IMR-90 (cell line): ENCODE data around the gene PSAP. TPM values are rescaled to one million over a fixed set of nuclear protein-coding genes. Genes with fewer than 3 reads are reported as not detected.

Source experiments
- ATAC-seq: fragments of 200-7000 bp; cut with Tn5 transposase; 2 replicates; pipeline ENCODE4 v1.9.1; 2020; ENCODE audit warnings: low read depth, mild to moderate bottlenecking, moderate library complexity
- BruUV-seq: library from RNA; stranded (reverse); fragments of 400-500 nt; replicated peaks from 2 replicates; lab custom pipeline; 2021; lab: Mats Ljungman, UMichigan
- CTCF ChIA-PET: fragments of 300-600 bp; formaldehyde crosslinking; extraction: SDS; loops from one replicate; lab custom pipeline; 2021; ENCODE audit warnings: antibody characterized with exemption; lab: Yijun Ruan, JAX
- POLR2A ChIA-PET: fragments of 300-600 bp; sonication (Branson Sonifier 250); formaldehyde crosslinking; loops from one replicate; lab custom pipeline; 2022; ENCODE audit warnings: antibody characterized with exemption; ENCODE audit not compliant: unreplicated experiment; lab: Charles Lee
- DNase-seq: peaks from one replicate; pipeline ENCODE4 v3.0.0; 2013
- H2AFZ ChIP-seq: replicated peaks from 2 replicates; pipeline ENCODE3; 2013; ENCODE audit warnings: low read length, mild to moderate bottlenecking; ENCODE audit not compliant: poor library complexity
- H2AK5ac ChIP-seq: 2 replicates; pipeline ENCODE4 v1.6.1; 2013; ENCODE audit warnings: low read depth, low read length, inconsistent platforms
- H2AK9ac ChIP-seq: replicated peaks from 2 replicates; pipeline ENCODE3; 2013; ENCODE audit warnings: mild to moderate bottlenecking, low read depth, low read length, moderate library complexity; ENCODE audit not compliant: poor library complexity
- H2BK120ac ChIP-seq: 2 replicates; pipeline ENCODE4 v1.6.1; 2013; ENCODE audit warnings: low read depth, low read length, inconsistent platforms
- H2BK15ac ChIP-seq: 3 replicates; pipeline ENCODE4 v1.6.1; 2013; ENCODE audit warnings: low read depth, low read length, inconsistent platforms
- H2BK20ac ChIP-seq: 2 replicates; pipeline ENCODE4 v1.6.1; 2013; ENCODE audit warnings: low read depth, mild to moderate bottlenecking, inconsistent platforms, low read length, moderate library complexity
- H2BK5ac ChIP-seq: 2 replicates; pipeline ENCODE4 v1.6.1; 2013; ENCODE audit warnings: mild to moderate bottlenecking, low read depth, low read length, inconsistent platforms; ENCODE audit not compliant: poor library complexity, severe bottlenecking
- H3K14ac ChIP-seq: replicated peaks from 2 replicates; pipeline ENCODE4 v1.6.1; 2013; ENCODE audit warnings: low read depth, low read length, inconsistent platforms
- H3K18ac ChIP-seq: 2 replicates; pipeline ENCODE4 v1.6.1; 2013; ENCODE audit warnings: low read depth, low read length, control low read depth
- H3K23ac ChIP-seq: 2 replicates; pipeline ENCODE4 v1.6.1; 2013; ENCODE audit warnings: low read depth, low read length, inconsistent platforms
- H3K27ac ChIP-seq: 2 replicates; pipeline ENCODE4 v1.5.1; 2013; ENCODE audit warnings: mild to moderate bottlenecking, control low read depth, low read length; ENCODE audit not compliant: insufficient read depth
- H3K27me3 ChIP-seq: 2 replicates; pipeline ENCODE4 v1.6.1; 2013; ENCODE audit warnings: low read length; ENCODE audit not compliant: control insufficient read depth, insufficient read depth
- H3K36me3 ChIP-seq: 2 replicates; pipeline ENCODE4 v1.6.1; 2013; ENCODE audit warnings: low read length, mixed read lengths; ENCODE audit not compliant: control insufficient read depth, insufficient read depth
- H3K4ac ChIP-seq: 2 replicates; pipeline ENCODE4 v1.6.1; 2013; ENCODE audit warnings: low read depth, low read length, inconsistent platforms
- H3K4me1 ChIP-seq: 2 replicates; pipeline ENCODE4 v1.6.1; 2013; ENCODE audit warnings: low read length, mixed read lengths; ENCODE audit not compliant: control insufficient read depth, insufficient read depth
- H3K4me2 ChIP-seq: 2 replicates; pipeline ENCODE4 v1.6.1; 2013; ENCODE audit warnings: low read depth, mild to moderate bottlenecking, control low read depth, low read length, moderate library complexity
- H3K4me3 ChIP-seq: 2 replicates; pipeline ENCODE4 v1.5.1; 2013; ENCODE audit warnings: low read depth, mild to moderate bottlenecking, control low read depth, low read length, moderate library complexity; ENCODE audit not compliant: insufficient read depth
- H3K56ac ChIP-seq: 2 replicates; pipeline ENCODE4 v1.6.1; 2013; ENCODE audit warnings: low read length, inconsistent platforms; ENCODE audit not compliant: insufficient read depth; ENCODE audit errors: extremely low read depth
- H3K79me1 ChIP-seq, 2 experiments: 2 replicates each; pipeline ENCODE4 v1.6.1; 2013; ENCODE audit warnings: low read length in 2 of 2, inconsistent platforms in 1 of 2, low read depth in 1 of 2
- H3K9ac ChIP-seq: 2 replicates; pipeline ENCODE4 v1.6.1; 2013; ENCODE audit warnings: low read depth, low read length, control low read depth
- H3K9me1 ChIP-seq: 2 replicates; pipeline ENCODE4 v1.6.1; 2013; ENCODE audit warnings: low read length, inconsistent platforms; ENCODE audit not compliant: insufficient read depth
- H3K9me3 ChIP-seq: 2 replicates; pipeline ENCODE4 v1.6.1; 2013; ENCODE audit warnings: low read length; ENCODE audit not compliant: control insufficient read depth, insufficient read depth
- H4K20me1 ChIP-seq: 2 replicates; pipeline ENCODE4 v1.6.1; 2013; ENCODE audit warnings: low read length, inconsistent platforms; ENCODE audit not compliant: insufficient read depth
- H4K5ac ChIP-seq: 2 replicates; pipeline ENCODE4 v1.6.1; 2013; ENCODE audit warnings: mild to moderate bottlenecking, low read depth, low read length, control low read depth
- H4K8ac ChIP-seq, 2 experiments: 2 replicates each; pipeline ENCODE4 v1.6.1; 2013; ENCODE audit warnings: low read depth in 2 of 2, low read length in 2 of 2, control low read depth in 1 of 2, inconsistent platforms in 1 of 2
- H4K91ac ChIP-seq: 2 replicates; pipeline ENCODE4 v1.6.1; 2013; ENCODE audit warnings: low read depth, low read length, inconsistent platforms; ENCODE audit not compliant: insufficient read depth
- BHLHE40 ChIP-seq: fragments of 150-350 bp; IDR thresholded peaks from 2 replicates; pipeline ENCODE4 v1.6.1; 2016; ENCODE audit warnings: mild to moderate bottlenecking, low read depth, low read length
- CEBPB ChIP-seq: IDR thresholded peaks from 2 replicates; pipeline ENCODE4 v1.6.1; 2012; ENCODE audit warnings: low read depth, low read length, improper control_type of control experiment
- CHD1 ChIP-seq: IDR thresholded peaks from 2 replicates; pipeline ENCODE4 v1.6.1; 2012; ENCODE audit warnings: low read depth, low read length, improper control_type of control experiment
- FOS ChIP-seq: fragments of 150-350 bp; IDR thresholded peaks from 2 replicates; pipeline ENCODE4 v1.6.1; 2016; ENCODE audit warnings: low read depth, low read length
- MAFK ChIP-seq: IDR thresholded peaks from 2 replicates; pipeline ENCODE4 v1.6.1; 2012; ENCODE audit warnings: low read depth, low read length, improper control_type of control experiment
- MAZ ChIP-seq: IDR thresholded peaks from 2 replicates; pipeline ENCODE4 v1.6.1; 2012; ENCODE audit warnings: low read depth, mild to moderate bottlenecking, low read length, improper control_type of control experiment, moderate library complexity, borderline replicate concordance
- MXI1 ChIP-seq: IDR thresholded peaks from 2 replicates; pipeline ENCODE4 v1.6.1; 2012; ENCODE audit warnings: low read depth, mild to moderate bottlenecking, low read length, moderate library complexity, borderline replicate concordance
- NFE2L2 ChIP-seq: fragments of 150-350 bp; IDR thresholded peaks from 2 replicates; pipeline ENCODE4 v1.6.1; 2016; ENCODE audit warnings: low read depth, mild to moderate bottlenecking, low read length
- POLR2A ChIP-seq: IDR thresholded peaks from 2 replicates; pipeline ENCODE4 v1.6.1; 2012; ENCODE audit warnings: mild to moderate bottlenecking, low read depth, low read length
- RAD21 ChIP-seq: IDR thresholded peaks from 2 replicates; pipeline ENCODE4 v1.6.1; 2012; ENCODE audit warnings: low read length, improper control_type of control experiment
- RCOR1 ChIP-seq: IDR thresholded peaks from 2 replicates; pipeline ENCODE4 v1.6.1; 2012; ENCODE audit warnings: mild to moderate bottlenecking, low read length, improper control_type of control experiment; ENCODE audit not compliant: insufficient replicate concordance
- RFX5 ChIP-seq: IDR thresholded peaks from 2 replicates; pipeline ENCODE4 v1.8.0; 2012; ENCODE audit warnings: low read depth, mild to moderate bottlenecking, low read length, moderate library complexity
- SMC3 ChIP-seq: fragments of 150-350 bp; IDR thresholded peaks from 2 replicates; pipeline ENCODE4 v1.6.1; 2016; ENCODE audit warnings: low read depth, mild to moderate bottlenecking, antibody characterized with exemption, low read length, moderate library complexity
- WGBS, 2 experiments: methylation state at CpG; one replicate each; pipeline versions ENCODE4 v1.1.5 to v1.1.7; 2013; ENCODE audit warnings: missing lambda C conversion rate in 2 of 2; ENCODE audit not compliant: insufficient read length in 1 of 2; ENCODE audit errors: extremely low coverage in 2 of 2; 5-methylcytosine and 5-hydroxymethylcytosine counted together
- dilution Hi-C: fragments of 300-500 bp; cut with HindIII; formaldehyde crosslinking; loops from one replicate; pipeline ENCODE4 v1.14.3; 2018; ENCODE audit warnings: low sequenced_read_pairs; ENCODE audit not compliant: unreplicated experiment
- in situ Hi-C: fragments of 300-500 bp; cut with MboI; formaldehyde crosslinking; loops from 3 replicates; pipeline ENCODE4 v1.14.3; 2019; ENCODE audit warnings: low sequenced_read_pairs, inconsistent platforms, mixed read lengths
- intact Hi-C: fragments of 100-400 bp; cut with micrococcal nuclease; formaldehyde crosslinking; loops from 2 replicates; pipeline ENCODE4 v1.10.0; 2022
- polyA plus RNA-seq, 3 experiments: library from polyadenylated mRNA; depleted of rRNA; stranded (reverse); fragments of >200 nt; gene quantifications; 2 replicates each; pipeline ENCODE4 v1.2.3, GENCODE V29; 2012; ENCODE audit warnings: low replicate concordance in 1 of 3
- total RNA-seq: library from RNA; depleted of rRNA; stranded (reverse); fragments of >200 nt; gene quantifications from 2 replicates; pipeline ENCODE4 v1.2.3, GENCODE V29; 2012
- TF ChIP-seq, protein P1 (sequence below): conservative IDR thresholded peaks from 2 replicates; pipeline ENCODE4 v1.5.1; 2012; ENCODE audit warnings: mild to moderate bottlenecking, low read depth, low read length, improper control_type of control experiment
- TF ChIP-seq, protein P2 (sequence below): fragments of 150-350 bp; IDR thresholded peaks from 2 replicates; pipeline ENCODE4 v1.6.1; 2017; ENCODE audit warnings: mild to moderate bottlenecking, antibody characterized with exemption, low read length, low read depth
- TF ChIP-seq, protein P3 (sequence below): fragments of 150-350 bp; IDR thresholded peaks from 2 replicates; pipeline ENCODE4 v1.6.1; 2016; ENCODE audit warnings: low read depth, mild to moderate bottlenecking, low read length, moderate library complexity, borderline replicate concordance

Gene PSAP
- total and polyA plus RNA-seq, 2 of the 4 experiments (the other 2 are of a cell fraction), result 216 to 876 TPM

GRCh38 chr10:71809628-71810027 lies 41.4 kb downstream of the PSAP start:
- Histone ChIP-seq H3K4me2 (no peak overlapping the region), H4K20me1 (peaks cover 10% of the 10 kb centered on the region), H2BK20ac (no peak overlapping the region), H3K79me1 (no peaks in the 10 kb centered on the region), H3K27ac (no peak overlapping the region), H3K18ac (no peak overlapping the region), H2AFZ (no peak overlapping the region), H3K56ac (no peak overlapping the region), H2BK15ac (no peak overlapping the region), H4K8ac (no peak overlapping the region), H3K4me3 (no peak overlapping the region), H3K9me3 (no peaks in the 10 kb centered on the region), H2BK5ac (no peak overlapping the region), H3K4me1 (no peaks in the 10 kb centered on the region), H4K5ac (no peak overlapping the region), H2AK5ac (no peak overlapping the region), H3K14ac (no peak overlapping the region), H2AK9ac (peak overlapping the region; percentile 20), H2BK120ac (no peak overlapping the region), H3K36me3 (peaks cover 3% of the 10 kb centered on the region; the same call in 1 of the 2 replicates), H3K23ac (no peak overlapping the region), H3K9me1 (no peaks in the 10 kb centered on the region; the same call in 1 of the 2 replicates), H3K4ac (no peak overlapping the region), H3K9ac (no peak overlapping the region), H3K27me3 (peaks cover 17% of the 10 kb centered on the region), H4K91ac (no peak overlapping the region)
- TF ChIP-seq RAD21, result no peak
- no peak for TF ChIP-seq POLR2A
- TF ChIP-seq, protein P1, sequence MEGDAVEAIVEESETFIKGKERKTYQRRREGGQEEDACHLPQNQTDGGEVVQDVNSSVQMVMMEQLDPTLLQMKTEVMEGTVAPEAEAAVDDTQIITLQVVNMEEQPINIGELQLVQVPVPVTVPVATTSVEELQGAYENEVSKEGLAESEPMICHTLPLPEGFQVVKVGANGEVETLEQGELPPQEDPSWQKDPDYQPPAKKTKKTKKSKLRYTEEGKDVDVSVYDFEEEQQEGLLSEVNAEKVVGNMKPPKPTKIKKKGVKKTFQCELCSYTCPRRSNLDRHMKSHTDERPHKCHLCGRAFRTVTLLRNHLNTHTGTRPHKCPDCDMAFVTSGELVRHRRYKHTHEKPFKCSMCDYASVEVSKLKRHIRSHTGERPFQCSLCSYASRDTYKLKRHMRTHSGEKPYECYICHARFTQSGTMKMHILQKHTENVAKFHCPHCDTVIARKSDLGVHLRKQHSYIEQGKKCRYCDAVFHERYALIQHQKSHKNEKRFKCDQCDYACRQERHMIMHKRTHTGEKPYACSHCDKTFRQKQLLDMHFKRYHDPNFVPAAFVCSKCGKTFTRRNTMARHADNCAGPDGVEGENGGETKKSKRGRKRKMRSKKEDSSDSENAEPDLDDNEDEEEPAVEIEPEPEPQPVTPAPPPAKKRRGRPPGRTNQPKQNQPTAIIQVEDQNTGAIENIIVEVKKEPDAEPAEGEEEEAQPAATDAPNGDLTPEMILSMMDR, result no peak
- TF ChIP-seq MAFK, result no peak
- no peak for TF ChIP-seq SMC3
- no peak for TF ChIP-seq CHD1
- no peak for TF ChIP-seq FOS
- TF ChIP-seq RCOR1, result no peak
- TF ChIP-seq, protein P2, sequence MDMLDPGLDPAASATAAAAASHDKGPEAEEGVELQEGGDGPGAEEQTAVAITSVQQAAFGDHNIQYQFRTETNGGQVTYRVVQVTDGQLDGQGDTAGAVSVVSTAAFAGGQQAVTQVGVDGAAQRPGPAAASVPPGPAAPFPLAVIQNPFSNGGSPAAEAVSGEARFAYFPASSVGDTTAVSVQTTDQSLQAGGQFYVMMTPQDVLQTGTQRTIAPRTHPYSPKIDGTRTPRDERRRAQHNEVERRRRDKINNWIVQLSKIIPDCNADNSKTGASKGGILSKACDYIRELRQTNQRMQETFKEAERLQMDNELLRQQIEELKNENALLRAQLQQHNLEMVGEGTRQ, result no peak
- TF ChIP-seq, protein P3, sequence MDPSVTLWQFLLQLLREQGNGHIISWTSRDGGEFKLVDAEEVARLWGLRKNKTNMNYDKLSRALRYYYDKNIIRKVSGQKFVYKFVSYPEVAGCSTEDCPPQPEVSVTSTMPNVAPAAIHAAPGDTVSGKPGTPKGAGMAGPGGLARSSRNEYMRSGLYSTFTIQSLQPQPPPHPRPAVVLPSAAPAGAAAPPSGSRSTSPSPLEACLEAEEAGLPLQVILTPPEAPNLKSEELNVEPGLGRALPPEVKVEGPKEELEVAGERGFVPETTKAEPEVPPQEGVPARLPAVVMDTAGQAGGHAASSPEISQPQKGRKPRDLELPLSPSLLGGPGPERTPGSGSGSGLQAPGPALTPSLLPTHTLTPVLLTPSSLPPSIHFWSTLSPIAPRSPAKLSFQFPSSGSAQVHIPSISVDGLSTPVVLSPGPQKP, result no peak
- no peak for TF ChIP-seq RFX5
- TF ChIP-seq CEBPB, result no peak
- no peak for TF ChIP-seq MAZ
- no peak for TF ChIP-seq MXI1
- TF ChIP-seq BHLHE40, result no peak
- no peak for TF ChIP-seq NFE2L2
- WGBS, 2 experiments, result 83% methylated on average over 9 of the region's 25 CpGs; no CpG with 5 or more reads in 1 of the 2 experiments
- BruUV-seq, result no TSS peak
- DNase-seq (no peak), ATAC-seq (no peak)
- in situ Hi-C loops, result loop anchor here (10.0 kb wide), 2 partner anchors 425 to 495 kb away; partner anchors contain the start of gene SLC29A3
- intact Hi-C loops, result loop anchor here (5.0 kb wide), 2 partner anchors 97 to 112 kb away; no protein-coding TSS in a partner anchor
- dilution Hi-C loops, result no loop called here
- POLR2A ChIA-PET, result no interaction called here
- CTCF ChIA-PET, result no interaction called here
